Keratinocyte (primary cell): Measurements from ENCODE around the gene HCRTR2. TPM values are rescaled to one million over a fixed set of nuclear protein-coding genes. Genes with fewer than 3 reads are reported as not detected.
"Not testable (repeated sequence)": the region's sequence is repeated elsewhere in the genome, so short reads cannot be mapped to it uniquely, and the experiment has no call there.

Experiments used
- DNase-seq: peaks from one replicate; pipeline ENCODE4 v3.0.0-alpha.2; 2011; ENCODE audit warnings: low read depth, missing footprints, low spot score
- FAIRE-seq: peaks from 2 replicates; lab custom pipeline; 2011; peaks lifted over from hg19 to GRCh38; lab: Jason Lieb, UNC
- H2AFZ ChIP-seq: 2 replicates; pipeline ENCODE4 v1.6.0; 2012; ENCODE audit warnings: low read length, control low read depth, inconsistent platforms; ENCODE audit not compliant: control insufficient read depth
- H3K27ac ChIP-seq: 2 replicates; pipeline ENCODE4 v1.5.1; 2011; ENCODE audit warnings: low read length; ENCODE audit not compliant: control insufficient read depth, insufficient read depth
- H3K27me3 ChIP-seq: 3 replicates; pipeline ENCODE4 v1.6.0; 2011; ENCODE audit warnings: low read length; ENCODE audit not compliant: control insufficient read depth, insufficient read depth; ENCODE audit errors: extremely low read depth
- H3K36me3 ChIP-seq, 2 experiments: 2 replicates in 1 of 2; 3 replicates in 1 of 2; pipeline ENCODE4 v1.5.1; 2011; ENCODE audit warnings: low read length in 2 of 2, mild to moderate bottlenecking in 1 of 2; ENCODE audit not compliant: control insufficient read depth in 2 of 2, insufficient read depth in 2 of 2; ENCODE audit errors: extremely low read depth in 1 of 2
- H3K4me1 ChIP-seq: 3 replicates; pipeline ENCODE4 v1.5.1; 2011; ENCODE audit warnings: low read length; ENCODE audit not compliant: control insufficient read depth, insufficient read depth; ENCODE audit errors: extremely low read depth
- H3K4me2 ChIP-seq: 3 replicates; pipeline ENCODE4 v1.6.0; 2011; ENCODE audit warnings: low read depth, low read length; ENCODE audit not compliant: control insufficient read depth, insufficient read depth; ENCODE audit errors: extremely low read depth
- H3K4me3 ChIP-seq, 3 experiments: fragments of 200-600 bp in 1 of 3; sonication (generic) in 1 of 3; 2 replicates in 2 of 3; 3 replicates in 1 of 3; pipeline ENCODE4 v1.5.1; 2011 to 2016; ENCODE audit warnings: low read length in 3 of 3, mild to moderate bottlenecking in 3 of 3, control low read depth in 2 of 3, inconsistent platforms in 1 of 3, low read depth in 1 of 3, mixed read lengths in 1 of 3, mixed run types in 1 of 3, moderate library complexity in 1 of 3; ENCODE audit not compliant: control insufficient read depth in 2 of 3, insufficient read depth in 2 of 3; ENCODE audit errors: extremely low read depth in 1 of 3
- H3K79me2 ChIP-seq: 2 replicates; pipeline ENCODE4 v1.6.0; 2012; ENCODE audit warnings: low read length; ENCODE audit not compliant: control insufficient read depth, insufficient read depth
- H3K9ac ChIP-seq: 3 replicates; pipeline ENCODE4 v1.6.0; 2011; ENCODE audit warnings: low read length; ENCODE audit not compliant: control insufficient read depth, insufficient read depth; ENCODE audit errors: extremely low read depth
- H3K9me1 ChIP-seq: 3 replicates; pipeline ENCODE4 v1.6.0; 2011; ENCODE audit warnings: low read length; ENCODE audit not compliant: control insufficient read depth, insufficient read depth; ENCODE audit errors: extremely low read depth
- H3K9me3 ChIP-seq: 2 replicates; pipeline ENCODE4 v1.5.1; 2012; ENCODE audit warnings: low read depth, low read length; ENCODE audit not compliant: control insufficient read depth
- H4K20me1 ChIP-seq: 3 replicates; pipeline ENCODE4 v1.6.0; 2011; ENCODE audit warnings: low read length; ENCODE audit not compliant: control insufficient read depth, insufficient read depth; ENCODE audit errors: extremely low read depth
- EZH2 ChIP-seq: IDR thresholded peaks from one replicate; pipeline ENCODE4 v1.6.1; 2012; ENCODE audit warnings: inconsistent platforms, mild to moderate bottlenecking, low read length, moderate library complexity
- dilution Hi-C: fragments of 300-500 bp; cut with MboI; formaldehyde crosslinking; loops from one replicate; pipeline ENCODE4 v1.7.0; 2020; ENCODE audit warnings: low sequenced_read_pairs; ENCODE audit not compliant: extremely low pct_ligation_motif_present
- polyA plus RNA-seq, 5 experiments: library from polyadenylated mRNA; depleted of rRNA in 3 of 5; stranded (reverse) in 3 of 5; stranded (forward) in 1 of 5; unstranded in 1 of 5; fragments of >200 nt; gene quantifications; 1 replicate in 1 of 5; 2 replicates in 3 of 5; 3 replicates in 1 of 5; pipeline versions ENCODE4 v1.2.1 to v1.2.3, GENCODE V29; 2011 to 2012; ENCODE audit warnings: missing spikeins in 2 of 5, low read depth in 1 of 5, low replicate concordance in 1 of 5
- TF ChIP-seq, protein P1 (sequence below), 3 experiments: IDR thresholded peaks in 1 of 3; conservative IDR thresholded peaks in 1 of 3; optimal IDR thresholded peaks in 1 of 3; 2 replicates in 2 of 3; 3 replicates in 1 of 3; pipeline versions ENCODE3 to v1.5.1; 2011; ENCODE audit warnings: low read length in 3 of 3, mild to moderate bottlenecking in 3 of 3, moderate library complexity in 2 of 3, control low read depth in 1 of 3, inconsistent platforms in 1 of 3; ENCODE audit not compliant: insufficient read depth in 2 of 3; ENCODE audit errors: extremely low read depth in 1 of 3

Gene HCRTR2
- polyA plus RNA-seq, 1 donor (not counting 4 experiments of a cell fraction or from before 2014, with no cell fraction given): not detected

DNA sequence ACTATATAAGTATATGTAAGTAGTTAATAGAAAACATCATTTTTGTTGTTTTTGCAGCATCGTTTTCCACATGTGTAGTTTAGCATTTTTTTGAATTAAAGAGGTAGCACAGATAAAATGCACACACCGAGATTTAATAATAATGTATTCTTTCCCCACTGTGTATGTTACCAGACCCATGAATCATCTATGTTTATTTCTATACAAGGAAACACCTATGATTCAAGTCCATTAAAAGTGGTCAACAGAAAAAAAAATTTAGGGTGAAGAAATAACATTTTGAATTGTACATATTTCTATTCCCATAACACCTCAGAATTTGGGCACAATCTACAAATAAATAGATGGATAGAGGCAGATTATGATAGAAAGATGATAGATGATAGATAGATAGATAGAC is 31.7 kb upstream of the HCRTR2 start:
- FAIRE-seq: no peak
- dilution Hi-C loops: no loop called here

DNA sequence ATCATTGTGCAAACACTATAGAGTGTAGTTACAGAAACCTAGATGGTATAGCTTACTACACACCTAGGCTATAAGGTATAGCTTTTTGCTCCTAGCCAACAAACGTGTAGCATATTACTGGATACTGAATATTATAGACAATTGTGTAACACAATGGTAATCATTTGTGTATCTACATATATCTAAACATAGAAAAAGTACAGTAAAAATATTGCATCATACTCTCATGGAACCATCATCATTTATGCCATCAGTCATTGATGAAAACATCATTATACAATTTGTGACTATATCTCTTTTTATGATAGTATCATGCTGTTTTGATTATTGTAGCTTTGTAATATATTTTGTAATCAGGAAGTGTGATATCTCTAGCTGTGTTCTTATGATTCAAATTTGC is 21.0 kb upstream of the HCRTR2 start:
- H3K79me2 ChIP-seq: no peaks in the 10 kb centered on the region
- no peak overlapping the region for H3K9ac ChIP-seq
- no peak overlapping the region for H3K4me3 ChIP-seq
- no peak overlapping the region for H3K27ac ChIP-seq
- TF ChIP-seq, protein P1, sequence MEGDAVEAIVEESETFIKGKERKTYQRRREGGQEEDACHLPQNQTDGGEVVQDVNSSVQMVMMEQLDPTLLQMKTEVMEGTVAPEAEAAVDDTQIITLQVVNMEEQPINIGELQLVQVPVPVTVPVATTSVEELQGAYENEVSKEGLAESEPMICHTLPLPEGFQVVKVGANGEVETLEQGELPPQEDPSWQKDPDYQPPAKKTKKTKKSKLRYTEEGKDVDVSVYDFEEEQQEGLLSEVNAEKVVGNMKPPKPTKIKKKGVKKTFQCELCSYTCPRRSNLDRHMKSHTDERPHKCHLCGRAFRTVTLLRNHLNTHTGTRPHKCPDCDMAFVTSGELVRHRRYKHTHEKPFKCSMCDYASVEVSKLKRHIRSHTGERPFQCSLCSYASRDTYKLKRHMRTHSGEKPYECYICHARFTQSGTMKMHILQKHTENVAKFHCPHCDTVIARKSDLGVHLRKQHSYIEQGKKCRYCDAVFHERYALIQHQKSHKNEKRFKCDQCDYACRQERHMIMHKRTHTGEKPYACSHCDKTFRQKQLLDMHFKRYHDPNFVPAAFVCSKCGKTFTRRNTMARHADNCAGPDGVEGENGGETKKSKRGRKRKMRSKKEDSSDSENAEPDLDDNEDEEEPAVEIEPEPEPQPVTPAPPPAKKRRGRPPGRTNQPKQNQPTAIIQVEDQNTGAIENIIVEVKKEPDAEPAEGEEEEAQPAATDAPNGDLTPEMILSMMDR (optimal IDR thresholded peaks at IDR 0.05 in 1 of 3, IDR thresholded peaks at IDR 0.05 in 1 of 3, conservative IDR thresholded peaks at IDR 0.05 in 1 of 3; ENCODE audit: extremely low read depth in 1 of 3, insufficient read depth in 2 of 3, low read length in 3 of 3): no peak
- no peak for TF ChIP-seq EZH2
- no peaks in the 10 kb centered on the region for H3K36me3 ChIP-seq
- H3K27me3 ChIP-seq: no peaks in the 10 kb centered on the region
- H3K4me1 ChIP-seq: no peaks in the 10 kb centered on the region
- no peak for DNase-seq
- dilution Hi-C loops: no loop called here
- H4K20me1 ChIP-seq: no peaks in the 10 kb centered on the region
- no peak overlapping the region for H2AFZ ChIP-seq
- no peak overlapping the region for H3K4me2 ChIP-seq
- no peaks in the 10 kb centered on the region for H3K9me1 ChIP-seq
- no peak for FAIRE-seq
- peaks cover 1% of the 10 kb centered on the region for H3K9me3 ChIP-seq

More for the DNA sequence above, 31.7 kb upstream of the HCRTR2 start:
- H3K27me3 ChIP-seq: no peaks in the 10 kb centered on the region
- H3K79me2 ChIP-seq: no peaks in the 10 kb centered on the region
- H3K36me3 ChIP-seq: no peaks in the 10 kb centered on the region
- TF ChIP-seq EZH2: no peak
- TF ChIP-seq, protein P1 (optimal IDR thresholded peaks at IDR 0.05 in 1 of 3, IDR thresholded peaks at IDR 0.05 in 1 of 3, conservative IDR thresholded peaks at IDR 0.05 in 1 of 3; ENCODE audit: extremely low read depth in 1 of 3, insufficient read depth in 2 of 3, low read length in 3 of 3): no peak
- H2AFZ ChIP-seq: no peak overlapping the region
- no peaks in the 10 kb centered on the region for H3K9me1 ChIP-seq
- H3K9me3 ChIP-seq: no peaks in the 10 kb centered on the region
- no peaks in the 10 kb centered on the region for H4K20me1 ChIP-seq
- no peak overlapping the region for H3K9ac ChIP-seq
- H3K27ac ChIP-seq: no peak overlapping the region
- H3K4me1 ChIP-seq: no peaks in the 10 kb centered on the region
- DNase-seq: no peak
- no peak overlapping the region for H3K4me2 ChIP-seq
- H3K4me3 ChIP-seq: no peak overlapping the region

DNA sequence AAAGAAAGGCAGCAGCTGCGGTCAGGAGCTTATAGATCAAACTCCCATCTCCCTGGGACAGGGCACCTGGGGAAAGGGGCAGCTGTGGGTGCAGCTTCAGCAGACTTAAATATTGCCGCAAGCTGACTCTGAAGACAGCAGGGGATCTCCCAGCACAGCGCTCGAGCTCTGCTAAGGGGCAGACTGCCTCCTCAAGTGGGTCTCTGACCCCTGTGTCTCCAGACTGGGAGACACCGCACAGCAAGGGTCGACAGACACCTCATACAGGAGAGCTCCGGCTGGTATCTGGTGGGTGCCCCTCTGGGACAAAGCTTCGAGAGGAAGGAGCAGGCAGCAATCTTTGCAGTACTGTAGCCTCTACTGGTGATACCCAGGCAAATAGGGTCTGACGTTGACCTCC is 15.5 kb upstream of the HCRTR2 start:
- H3K9me3 ChIP-seq, H3K36me3 ChIP-seq, H3K79me2 ChIP-seq, DNase-seq, H2AFZ ChIP-seq, H3K27ac ChIP-seq, H3K9me1 ChIP-seq, H3K4me2 ChIP-seq, dilution Hi-C loops, H3K27me3 ChIP-seq, H3K4me1 ChIP-seq, FAIRE-seq, H4K20me1 ChIP-seq, H3K4me3 ChIP-seq, H3K9ac ChIP-seq: not testable (repeated sequence)
